T1000 (cell line): ENCODE data around the gene CD46.
"Not testable (repeated sequence)": the region's sequence is repeated elsewhere in the genome, so short reads cannot be mapped to it uniquely, and the experiment has no call there.

Source experiments
- DNase-seq: peaks from one replicate; lab custom pipeline; 2025; ENCODE audit warnings: mixed read lengths; lab: John Stamatoyannopoulos, UW

Gene CD46

DNA sequence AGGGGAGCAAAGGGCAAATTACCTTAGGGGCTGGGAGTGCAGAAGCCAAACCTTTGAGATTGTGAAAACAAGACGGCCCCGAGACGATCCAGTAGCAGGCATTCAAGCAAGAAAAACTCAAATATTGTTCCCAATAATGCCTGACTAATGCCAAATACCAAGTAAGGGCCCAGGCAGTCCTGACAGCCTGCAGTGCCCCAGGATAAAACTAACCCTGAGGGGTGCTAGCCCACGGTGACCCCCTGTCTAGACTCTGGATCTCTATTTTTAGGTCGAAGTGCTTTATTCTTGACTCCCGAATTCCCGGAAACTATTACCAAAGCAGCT, 428 bp upstream of the CD46 start:
- not testable (repeated sequence) for DNase-seq

DNA sequence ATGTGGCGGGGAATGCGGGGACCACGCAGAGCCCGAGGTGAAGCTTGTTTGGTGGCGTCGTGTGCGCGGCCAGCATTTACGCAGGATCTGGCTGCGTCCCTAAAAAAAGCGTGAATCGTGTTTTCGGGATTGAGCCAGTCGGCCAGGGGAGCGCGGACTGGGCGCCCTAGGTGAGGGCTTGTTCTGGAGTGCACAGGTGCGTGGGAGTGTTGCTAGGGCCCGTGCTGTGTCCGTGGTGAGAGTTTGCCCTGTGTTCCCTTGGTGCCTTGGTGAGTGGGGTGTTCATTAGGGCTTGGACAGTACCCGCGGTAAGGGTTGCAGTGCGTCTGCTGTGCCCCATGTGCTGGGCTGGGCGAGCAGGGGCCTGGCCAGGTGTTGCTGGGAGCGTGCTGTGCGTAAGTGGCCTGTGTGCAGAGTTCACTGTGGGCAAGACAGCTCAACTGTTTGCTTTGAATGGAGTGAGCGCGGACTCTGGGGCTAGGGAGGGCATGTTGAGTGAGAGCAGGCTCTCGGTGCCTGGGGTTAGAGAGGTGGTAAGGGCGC, 673 bp downstream of the CD46 start:
- DNase-seq, result no peak

DNA sequence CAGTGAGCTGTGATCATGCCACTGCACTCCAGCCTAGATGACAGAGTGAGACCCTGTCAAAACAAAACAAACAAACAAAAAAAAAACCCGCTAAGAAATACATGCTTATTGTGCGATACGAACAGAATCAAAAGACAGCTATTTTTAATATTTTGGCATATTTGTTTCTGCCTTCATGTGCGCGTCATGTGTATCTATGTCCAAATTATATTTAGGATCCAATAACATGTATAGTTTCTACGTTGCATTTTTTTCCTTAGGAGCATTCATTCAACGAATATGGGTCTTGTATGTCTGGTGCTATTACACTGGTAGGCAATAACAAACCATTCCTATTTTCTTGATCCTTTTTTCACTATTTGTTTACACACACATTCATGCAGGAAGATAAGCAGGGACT, 1.8 kb downstream of the CD46 start:
- no peak for DNase-seq

DNA sequence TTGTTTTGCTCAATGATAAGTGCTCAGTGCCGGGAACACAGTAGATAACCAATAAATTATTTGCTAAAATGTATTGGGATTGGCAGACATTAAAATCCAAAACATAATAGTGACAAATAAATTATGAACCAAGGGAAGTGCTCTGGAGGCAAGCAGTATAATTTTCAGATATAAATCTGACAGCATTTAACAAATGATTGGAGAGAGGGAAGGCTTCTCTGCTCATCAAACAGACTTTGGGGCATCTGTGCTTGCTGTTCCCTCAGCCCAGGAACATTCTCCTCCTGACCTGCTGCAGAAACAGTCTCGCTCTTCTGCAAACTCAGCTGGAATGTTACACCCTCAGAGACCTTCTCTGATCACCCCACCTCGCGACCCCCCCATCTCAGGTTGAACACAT, 2.2 kb downstream of the CD46 start:
- no peak for DNase-seq

DNA sequence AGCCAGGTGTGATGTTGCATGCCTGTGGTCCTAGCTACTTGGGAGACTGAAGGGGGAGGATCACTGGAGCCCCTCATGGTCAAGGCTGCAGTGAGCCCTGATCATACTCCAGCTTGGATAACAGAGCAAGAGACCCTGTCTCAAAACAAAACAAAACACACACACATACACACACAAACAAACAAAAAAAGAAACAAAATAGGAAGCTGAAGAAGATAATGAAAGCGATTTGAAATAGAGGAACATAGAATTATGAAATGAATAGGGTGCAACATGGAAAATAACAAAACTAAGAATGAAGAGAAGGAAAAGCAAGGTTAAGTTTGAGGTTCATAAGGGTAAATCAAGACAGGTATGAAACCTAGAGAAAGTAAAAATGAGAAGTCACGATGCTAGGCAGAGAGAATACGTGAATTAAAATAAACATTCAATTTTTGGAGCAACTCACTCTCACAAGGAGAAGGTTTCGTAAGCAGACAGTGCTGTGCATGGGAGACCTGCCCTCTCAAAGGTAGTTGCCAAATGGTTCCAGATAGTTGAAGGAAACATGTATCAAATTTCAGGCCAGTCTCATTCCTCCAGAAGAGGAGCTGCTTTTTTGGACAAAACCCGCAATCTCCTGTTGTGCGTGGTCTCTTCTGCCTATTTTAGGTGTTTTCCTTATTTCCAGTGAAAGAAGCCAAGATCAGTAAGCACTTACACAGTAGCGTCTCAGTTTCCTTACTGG, 3.3 kb downstream of the CD46 start:
- no peak for DNase-seq

DNA sequence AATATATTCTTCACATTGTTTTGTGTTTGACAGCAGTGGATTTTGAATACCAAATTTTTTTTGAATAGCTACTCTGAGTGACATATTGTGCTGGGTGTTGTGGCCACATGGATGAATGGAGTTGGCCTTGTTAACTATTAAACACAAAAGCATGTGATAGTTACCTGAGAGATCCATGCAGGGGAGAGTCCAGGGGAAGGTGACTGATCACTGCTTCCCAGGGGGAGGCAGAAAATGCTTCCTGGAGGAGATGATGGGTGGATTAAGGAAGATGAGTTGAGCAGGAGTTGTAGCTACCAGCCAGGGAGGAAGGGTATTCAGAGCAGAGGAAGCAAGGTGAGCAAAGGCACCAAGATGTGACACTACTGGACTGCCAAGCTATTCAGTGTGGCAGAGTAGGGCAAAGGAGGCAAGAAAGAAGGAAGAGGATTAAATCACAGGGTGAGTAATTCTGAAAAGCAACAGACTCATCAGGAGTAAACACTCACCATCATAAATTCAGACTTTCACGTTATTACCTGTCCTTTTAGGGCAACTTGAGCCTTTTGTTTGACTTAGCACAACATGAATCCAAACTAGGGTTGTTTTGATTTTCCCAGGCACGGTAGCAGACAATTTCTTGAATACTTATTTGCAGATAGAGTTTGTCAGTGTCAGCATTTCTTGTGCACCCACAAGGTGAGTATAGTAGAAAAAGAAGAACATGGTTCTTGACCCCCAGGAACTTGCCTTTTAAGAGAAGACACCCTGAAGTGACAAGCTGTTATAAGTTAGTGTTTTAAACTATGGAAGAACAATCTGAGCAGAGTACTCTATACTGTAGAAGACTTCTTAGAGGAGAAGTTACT, 4.2 kb downstream of the CD46 start:
- DNase-seq, result no peak

DNA sequence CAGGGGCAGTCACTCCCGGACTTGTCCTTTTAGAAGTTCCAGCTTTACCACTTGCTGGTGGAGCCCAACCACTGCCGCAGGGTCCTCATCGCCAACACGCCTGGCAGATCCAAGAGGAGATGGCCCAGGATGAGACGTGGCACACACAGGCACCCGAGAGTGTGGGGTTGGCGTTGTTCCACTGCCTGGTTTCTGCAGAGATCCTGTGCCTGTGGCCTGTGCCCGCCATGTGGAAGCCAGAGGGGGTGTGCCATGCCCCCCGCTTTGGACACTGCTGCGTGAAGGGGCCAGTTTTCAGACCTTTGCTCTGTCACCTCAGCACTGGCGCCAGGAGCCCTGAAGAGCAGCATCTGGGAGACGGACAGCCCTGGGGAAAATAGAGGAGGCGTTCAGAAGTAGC, 10.8 kb downstream of the CD46 start:
- DNase-seq, result no peak

DNA sequence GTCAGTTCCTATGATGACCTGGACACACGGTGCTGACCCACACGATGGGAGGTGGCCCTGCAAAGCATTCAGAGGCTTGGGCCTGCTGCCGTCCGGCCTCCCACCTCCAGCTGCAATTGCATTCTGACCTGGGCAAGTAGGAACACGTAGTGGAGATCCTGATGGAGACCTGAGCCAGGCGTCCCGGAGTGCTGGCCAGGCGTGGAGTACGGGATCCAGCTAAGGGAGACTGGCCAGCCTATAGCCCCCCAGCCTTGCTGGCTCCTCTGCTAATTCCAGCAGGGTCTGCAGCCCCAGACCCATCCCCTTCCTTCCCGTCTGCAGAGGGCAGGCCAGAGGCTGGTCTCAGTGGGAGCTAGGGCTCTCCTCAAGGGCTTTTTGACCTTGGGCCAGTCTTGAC, 11.2 kb downstream of the CD46 start:
- no peak for DNase-seq

DNA sequence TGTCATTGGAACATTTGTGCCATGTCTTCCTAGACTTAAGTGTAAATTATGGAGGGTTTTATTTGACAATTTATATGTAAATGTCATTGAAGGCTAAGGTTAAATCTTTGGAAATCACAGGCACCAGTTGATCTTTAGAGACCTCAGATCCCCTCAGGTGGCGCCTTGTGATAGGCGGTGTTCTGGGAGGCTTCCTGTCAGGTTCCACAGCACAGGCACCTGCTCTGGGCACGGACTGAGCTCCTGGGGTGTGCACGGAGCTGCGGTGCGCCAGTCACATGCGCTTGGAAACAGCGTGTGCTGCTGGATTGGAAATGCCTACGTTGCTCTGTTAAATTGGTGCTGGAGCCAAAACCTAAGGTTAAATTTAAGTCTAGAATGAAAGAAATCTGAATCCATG, 12.1 kb downstream of the CD46 start:
- DNase-seq, result no peak

DNA sequence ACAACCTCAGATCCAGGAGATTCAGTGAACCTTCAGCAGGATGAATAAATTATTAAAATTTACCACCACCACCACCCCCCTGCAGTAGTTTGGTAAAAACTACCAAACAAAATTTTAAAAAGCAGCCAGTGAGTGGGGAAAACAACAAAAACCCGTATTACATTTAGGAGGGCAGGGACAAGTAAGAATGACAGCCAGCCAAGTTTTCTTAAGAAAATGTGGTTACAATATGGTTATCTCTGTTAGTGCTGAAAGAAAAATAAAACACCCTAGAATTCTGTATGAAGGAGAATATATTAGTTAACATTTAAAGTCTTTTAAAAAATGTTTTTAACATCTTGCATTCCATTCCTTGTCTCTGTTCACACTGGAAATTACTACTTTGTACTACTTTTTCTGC, 14.7 kb downstream of the CD46 start:
- DNase-seq, result no peak

DNA sequence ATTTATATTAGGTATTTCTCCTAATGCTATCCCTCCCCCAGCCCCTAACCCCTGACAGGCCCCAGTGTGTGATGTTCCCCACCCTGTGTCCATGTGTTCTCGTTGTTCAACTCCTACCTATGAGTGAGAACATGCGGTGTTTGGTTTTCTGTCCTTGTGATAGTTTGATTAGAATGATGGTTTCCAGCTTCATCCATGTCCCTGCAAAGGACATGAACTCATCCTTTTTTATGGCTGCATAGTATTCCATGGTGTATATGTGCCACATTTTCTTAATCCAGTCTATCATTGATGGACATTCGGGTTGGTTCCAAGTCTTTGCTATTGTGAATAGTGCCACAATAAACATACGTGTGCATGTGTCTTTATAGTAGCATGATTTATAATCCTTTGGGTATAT, 18.7 kb downstream of the CD46 start:
- not testable (repeated sequence) for DNase-seq

DNA sequence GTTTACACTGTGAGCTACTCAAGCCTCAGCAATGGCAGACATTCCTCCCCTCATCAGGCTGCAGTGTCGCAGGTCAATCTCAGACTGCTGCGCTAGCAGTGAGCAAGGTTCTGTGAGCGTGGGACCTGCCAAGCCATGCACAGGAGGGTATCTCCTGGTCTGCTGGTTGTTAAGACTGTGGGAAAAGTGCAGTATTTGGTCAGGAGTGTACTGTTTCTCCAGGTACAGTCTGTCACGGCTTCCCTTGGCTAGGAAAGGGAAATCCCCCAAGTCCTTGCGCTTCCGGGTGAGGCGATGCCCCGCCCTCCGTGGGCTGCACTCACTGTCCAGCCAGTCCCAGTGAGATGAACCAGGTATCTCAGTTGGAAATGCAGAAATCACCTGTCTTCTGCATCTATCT, 24.2 kb downstream of the CD46 start:
- not testable (repeated sequence) for DNase-seq

DNA sequence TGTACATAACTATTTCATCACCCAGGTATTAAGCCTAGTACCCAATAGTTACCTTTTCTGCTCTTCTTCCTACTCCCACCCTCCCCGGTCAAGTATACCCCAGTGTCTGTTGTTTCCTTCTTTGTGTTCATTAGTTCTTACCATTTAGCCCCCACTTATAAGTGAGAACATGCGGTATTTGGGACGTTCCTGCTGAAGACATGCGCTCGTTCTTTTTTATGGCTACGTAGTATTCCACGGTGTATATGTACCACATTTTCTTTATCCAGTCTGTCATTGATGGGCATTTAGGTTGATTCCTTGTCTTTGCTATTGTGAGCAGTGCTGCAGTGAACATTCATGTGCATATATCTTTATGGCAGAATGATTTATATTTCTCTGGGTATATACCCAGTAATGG, 25.6 kb downstream of the CD46 start:
- not testable (repeated sequence) for DNase-seq

DNA sequence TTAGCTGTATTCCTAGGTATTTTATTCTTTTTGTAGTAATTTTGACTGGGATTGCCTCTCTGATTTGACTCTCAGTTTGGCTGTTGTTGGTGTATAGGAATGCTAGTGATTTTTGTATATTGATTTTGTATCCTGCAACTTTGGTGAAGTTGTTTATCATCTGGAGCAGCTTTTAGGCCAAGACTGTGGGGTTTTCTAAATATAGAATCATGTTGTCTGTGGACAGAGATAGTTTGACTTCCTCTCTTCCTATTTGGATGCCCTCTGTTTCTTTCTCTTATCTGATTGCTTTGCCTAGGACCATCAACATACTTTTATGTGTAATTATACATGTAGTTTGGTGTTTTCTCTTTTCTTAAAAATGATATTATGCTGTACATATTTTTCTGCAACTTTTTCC, 27.2 kb downstream of the CD46 start:
- no peak for DNase-seq

DNA sequence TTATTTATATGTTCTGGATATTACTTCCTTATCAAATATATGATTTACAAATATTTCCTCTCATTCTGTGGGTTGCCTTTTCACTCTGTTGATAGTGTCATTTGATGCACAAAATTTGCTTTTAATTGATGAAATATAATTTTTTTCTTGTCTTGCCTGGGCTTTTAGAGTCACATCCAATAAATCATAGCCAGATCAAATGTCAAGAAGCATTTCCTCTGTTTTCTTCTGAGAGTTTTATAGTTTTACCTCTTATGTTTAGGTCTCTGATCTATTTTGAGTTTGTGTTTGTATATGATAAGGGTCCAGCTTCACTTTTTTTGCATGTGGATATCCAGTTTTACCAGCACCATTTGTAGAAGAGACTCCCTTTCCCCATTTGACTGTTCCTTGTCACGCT, 29.5 kb downstream of the CD46 start:
- no peak for DNase-seq

DNA sequence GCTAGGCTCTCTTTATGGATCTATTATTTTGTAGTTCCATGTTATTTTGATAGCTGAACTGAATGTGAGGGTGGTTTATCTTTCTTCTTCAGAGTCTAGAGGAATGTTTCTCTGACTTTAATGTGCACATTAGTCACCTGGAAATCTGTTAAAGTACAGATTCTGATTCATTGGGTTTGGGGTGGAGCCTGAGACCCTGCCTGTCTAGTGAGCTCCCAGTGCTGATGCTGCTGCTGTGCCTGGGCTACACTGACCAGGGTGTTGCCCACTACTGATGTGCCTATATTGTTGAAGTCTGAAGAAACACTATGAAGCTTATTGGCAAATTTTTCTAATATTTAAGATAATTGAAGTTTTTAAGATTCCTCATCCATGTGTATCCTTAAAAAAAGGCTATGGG, 35.9 kb downstream of the CD46 start:
- DNase-seq, result no peak

DNA sequence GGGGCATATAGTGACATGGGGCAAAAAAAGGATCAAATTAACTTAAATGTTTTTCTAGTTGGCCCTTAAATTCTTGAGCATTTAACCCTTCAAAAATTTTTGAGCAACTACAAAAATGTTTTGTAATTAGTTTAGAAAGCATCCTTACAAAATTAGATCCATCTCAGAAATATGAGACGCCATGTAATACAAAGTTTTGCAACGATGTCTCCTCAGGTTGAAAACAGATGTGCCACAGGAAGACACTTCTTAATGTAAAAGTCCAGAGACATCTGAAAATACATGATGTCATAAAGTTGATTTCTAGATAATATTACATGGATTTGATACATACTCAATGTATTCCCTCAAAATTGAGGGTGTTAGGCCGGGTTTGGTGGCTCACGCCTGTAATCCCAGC, 37.5 kb downstream of the CD46 start:
- no peak for DNase-seq

DNA sequence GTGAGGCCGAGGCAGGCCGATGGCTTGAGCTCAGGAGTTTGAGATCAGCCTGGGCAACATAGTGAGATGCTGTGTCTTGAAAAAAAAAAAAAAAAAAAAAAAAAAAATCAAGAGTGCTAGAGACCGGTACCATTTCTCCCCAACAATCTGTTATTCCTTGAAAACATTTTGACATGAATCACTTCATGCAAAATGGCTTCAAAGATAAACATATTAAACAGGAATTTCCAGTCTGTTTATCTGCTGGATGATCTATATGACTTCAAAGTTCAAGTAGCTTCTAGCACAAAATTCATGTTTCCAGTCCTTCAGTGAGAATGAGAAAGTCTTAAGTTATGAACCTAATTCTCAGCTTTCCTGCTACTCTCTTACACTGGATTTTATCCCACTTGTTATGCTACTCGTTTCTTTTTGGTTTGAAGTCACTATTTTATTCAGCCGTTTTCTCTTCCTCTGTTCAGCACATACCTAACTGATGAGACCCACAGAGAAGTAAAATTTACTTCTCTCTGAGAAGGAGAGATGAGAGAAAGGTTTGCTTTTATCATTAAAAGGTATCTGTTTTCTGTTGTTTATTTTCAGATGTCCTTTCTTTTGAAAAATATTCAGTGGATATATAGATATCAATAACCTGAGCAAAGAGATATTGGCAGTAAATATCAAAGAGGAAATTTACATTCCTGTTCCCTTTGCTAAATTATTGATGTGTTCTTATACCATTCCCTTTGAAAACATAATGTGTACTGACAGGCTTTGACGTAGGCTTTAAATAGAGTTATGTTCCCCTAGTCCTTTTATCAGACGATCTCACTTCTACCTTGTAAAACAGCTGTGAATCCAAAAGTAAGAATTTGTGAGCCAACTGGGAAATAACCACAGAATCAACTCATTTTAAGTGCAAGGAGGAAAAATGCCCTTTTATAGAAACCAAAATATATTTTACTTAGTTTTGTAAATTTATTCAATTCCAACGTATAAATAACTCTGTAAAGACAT, 38.2 kb downstream of the CD46 start:
- DNase-seq, result no peak

DNA sequence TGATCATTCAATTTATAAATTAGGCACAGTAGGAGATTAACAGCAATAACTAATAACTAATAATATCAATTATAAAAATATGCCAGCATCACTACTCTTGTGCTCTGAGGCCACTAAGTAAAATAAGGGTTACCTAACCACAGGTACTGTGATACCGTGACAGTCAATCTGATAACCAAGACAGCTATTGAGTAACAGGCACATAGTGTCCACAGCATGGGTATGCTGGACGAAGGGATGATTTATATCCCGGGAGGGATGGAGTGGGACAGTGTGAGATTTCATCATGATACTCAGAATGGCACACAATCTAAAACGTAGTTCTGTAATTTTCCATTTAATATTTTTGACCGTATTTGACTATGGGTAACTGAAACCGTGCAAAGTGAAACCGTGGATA, 39.4 kb downstream of the CD46 start:
- no peak for DNase-seq

DNA sequence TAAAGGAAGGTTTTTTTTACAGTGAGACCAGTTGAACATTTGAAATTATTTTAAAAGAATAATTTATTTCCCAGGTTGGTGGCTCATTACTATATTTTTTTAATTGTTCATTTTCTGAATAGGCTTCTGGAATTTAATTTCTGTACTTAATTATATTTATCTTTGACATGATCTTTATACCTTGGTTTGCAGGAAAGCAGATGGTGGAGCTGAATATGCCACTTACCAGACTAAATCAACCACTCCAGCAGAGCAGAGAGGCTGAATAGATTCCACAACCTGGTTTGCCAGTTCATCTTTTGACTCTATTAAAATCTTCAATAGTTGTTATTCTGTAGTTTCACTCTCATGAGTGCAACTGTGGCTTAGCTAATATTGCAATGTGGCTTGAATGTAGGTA, 41.5 kb downstream of the CD46 start:
- DNase-seq, result no peak

DNA sequence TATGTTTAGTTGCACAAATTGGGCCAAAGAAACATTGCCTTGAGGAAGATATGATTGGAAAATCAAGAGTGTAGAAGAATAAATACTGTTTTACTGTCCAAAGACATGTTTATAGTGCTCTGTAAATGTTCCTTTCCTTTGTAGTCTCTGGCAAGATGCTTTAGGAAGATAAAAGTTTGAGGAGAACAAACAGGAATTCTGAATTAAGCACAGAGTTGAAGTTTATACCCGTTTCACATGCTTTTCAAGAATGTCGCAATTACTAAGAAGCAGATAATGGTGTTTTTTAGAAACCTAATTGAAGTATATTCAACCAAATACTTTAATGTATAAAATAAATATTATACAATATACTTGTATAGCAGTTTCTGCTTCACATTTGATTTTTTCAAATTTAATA, 43.0 kb downstream of the CD46 start:
- no peak for DNase-seq
